RWPE1 (cell line): ENCODE results near the gene AMOTL2.
A peak's percentile ranks its signal among the peaks of the same experiment; 100 is the strongest.

Experiments used
- CTCF ChIA-PET: fragments of 350-600 bp; sonication (Branson Sonifier 250); formaldehyde crosslinking; extraction: SDS; loops from one replicate; lab custom pipeline; 2021; lab: Yijun Ruan, JAX
- POLR2A ChIA-PET: fragments of 400-600 bp; formaldehyde crosslinking; extraction: SDS; loops from one replicate; lab custom pipeline; 2020; ENCODE audit warnings: antibody characterized with exemption; ENCODE audit not compliant: low non-redundant PET; lab: Yijun Ruan, JAX
- DNase-seq: peaks from one replicate; pipeline ENCODE4 v3.0.0; 2012; ENCODE audit warnings: low spot score
- H3K27ac ChIP-seq: fragments of 450-650 bp; 2 replicates; pipeline ENCODE4 v1.5.1; 2017
- CTCF ChIP-seq: fragments of 450-650 bp; conservative IDR thresholded peaks from 2 replicates; pipeline ENCODE4 v1.5.1; 2017; ENCODE audit warnings: low read depth, mild to moderate bottlenecking

The AMOTL2 gene

GRCh38 chr3:134381831-134382442 lies 7.7 kb upstream of the AMOTL2 start:
- CTCF ChIA-PET: interaction anchor here (0.6 to 0.9 kb wide), 3 partner anchors 92 to 1786 kb away, joined by 3 to 6 read pairs (median 3); no protein-coding TSS in a partner anchor
- POLR2A ChIA-PET: interaction anchor here (1.0 kb wide), 1 partner anchor 10 kb away, joined by 3 read pairs; no protein-coding TSS in a partner anchor
- no peak for TF ChIP-seq CTCF
- peak overlapping the region; percentile 83 for H3K27ac ChIP-seq
- peak; percentile 93 for DNase-seq

GRCh38 chr3:134381076-134381475 lies 6.8 kb upstream of the AMOTL2 start:
- ChIA-PET POLR2A (interaction anchor here (1.0 kb wide), 1 partner anchor 9 kb away, joined by 3 read pairs; no protein-coding TSS in a partner anchor), CTCF (interaction anchor here (0.6 to 1.1 kb wide), 2 partner anchors 45 to 92 kb away, joined by 3 read pairs; no protein-coding TSS in a partner anchor)
- TF ChIP-seq CTCF: no peak
- peak overlapping the region; percentile 83 for H3K27ac ChIP-seq
- no peak for DNase-seq

GRCh38 chr3:134380249-134380648 lies 6.0 kb upstream of the AMOTL2 start:
- DNase-seq: no peak
- POLR2A ChIA-PET: no interaction called here
- CTCF ChIA-PET: interaction anchor here (1.1 kb wide), 1 partner anchor 46 kb away, joined by 3 read pairs; no protein-coding TSS in a partner anchor
- TF ChIP-seq CTCF: no peak
- H3K27ac ChIP-seq: no peak overlapping the region

- ChIA-PET POLR2A (no interaction called here), CTCF (no interaction called here)
- no peak for TF ChIP-seq CTCF
- H3K27ac ChIP-seq: no peak overlapping the region
- DNase-seq: no peak
Observed at GRCh38 chr3:134378818-134379217, 4.6 kb upstream of the AMOTL2 start.

- POLR2A ChIA-PET: no interaction called here
- no peak for DNase-seq
- TF ChIP-seq CTCF: no peak; the same call in 1 of the 2 replicates
- H3K27ac ChIP-seq: no peak overlapping the region
- CTCF ChIA-PET: interaction anchor here (0.7 kb wide), 2 partner anchors 29 to 95 kb away, joined by 3 read pairs; no protein-coding TSS in a partner anchor
Observed at GRCh38 chr3:134378384-134378783, 4.1 kb upstream of the AMOTL2 start.

GRCh38 chr3:134377896-134378295 lies 3.6 kb upstream of the AMOTL2 start:
- H3K27ac ChIP-seq: no peak overlapping the region
- ChIA-PET POLR2A (no interaction called here), CTCF (interaction anchor here (0.6 to 0.7 kb wide), 3 partner anchors 29 to 1914 kb away, joined by 3 read pairs; no protein-coding TSS in a partner anchor)
- DNase-seq: no peak
- TF ChIP-seq CTCF: no peak
